DOHH2 (cell line): Measurements from ENCODE around the gene OXCT2.
"Not testable (repeated sequence)": the region's sequence is repeated elsewhere in the genome, so short reads cannot be mapped to it uniquely, and the experiment has no call there.

ENCODE experiments used
- H3F3A ChIP-seq: fragments of 200-600 bp; sonication (generic), shearing (Covaris generic); 2 replicates; pipeline ENCODE4 v1.6.0; 2016; ENCODE audit warnings: antibody characterized with exemption, mild to moderate bottlenecking; ENCODE audit not compliant: control insufficient read depth, insufficient read depth
- H3K27ac ChIP-seq: fragments of 200-600 bp; sonication (generic); 2 replicates; pipeline ENCODE4 v1.5.1; 2014; ENCODE audit warnings: low read depth, mild to moderate bottlenecking, low read length, moderate library complexity
- H3K27me3 ChIP-seq: fragments of 200-600 bp; sonication (generic); 2 replicates; pipeline ENCODE4 v1.6.1; 2014; ENCODE audit warnings: mild to moderate bottlenecking, low read length, mixed read lengths; ENCODE audit not compliant: control insufficient read depth
- H3K36me3 ChIP-seq: fragments of 200-600 bp; sonication (generic); 2 replicates; pipeline ENCODE4 v1.6.1; 2014; ENCODE audit warnings: mild to moderate bottlenecking, low read length, moderate library complexity, mixed read lengths; ENCODE audit not compliant: control insufficient read depth
- H3K4me1 ChIP-seq: fragments of 200-600 bp; sonication (generic); 2 replicates; pipeline ENCODE4 v1.6.1; 2014; ENCODE audit warnings: mild to moderate bottlenecking, low read length, mixed read lengths; ENCODE audit not compliant: control insufficient read depth
- H3K4me2 ChIP-seq: fragments of 200-600 bp; sonication (generic); 2 replicates; pipeline ENCODE4 v1.6.0; 2014; ENCODE audit warnings: mild to moderate bottlenecking, low read length, moderate library complexity
- H3K4me3 ChIP-seq: fragments of 200-600 bp; sonication (generic); 2 replicates; pipeline ENCODE4 v1.5.1; 2014; ENCODE audit warnings: mild to moderate bottlenecking, low read length, mixed read lengths
- H3K79me2 ChIP-seq: fragments of 200-600 bp; sonication (generic); 2 replicates; pipeline ENCODE4 v1.6.1; 2014; ENCODE audit warnings: mild to moderate bottlenecking, low read length, mixed read lengths; ENCODE audit not compliant: control insufficient read depth
- H3K9me2 ChIP-seq: fragments of 200-600 bp; sonication (generic); replicated peaks from 2 replicates; pipeline ENCODE4 v1.6.1; 2014; ENCODE audit warnings: mild to moderate bottlenecking, low read length, mixed read lengths; ENCODE audit not compliant: control insufficient read depth
- H3K9me3 ChIP-seq: fragments of 200-600 bp; sonication (generic); 2 replicates; pipeline ENCODE4 v1.6.1; 2014; ENCODE audit warnings: antibody characterized with exemption, low read length, mixed read lengths; ENCODE audit not compliant: control insufficient read depth, insufficient read depth
- H4K20me1 ChIP-seq: fragments of 200-600 bp; sonication (generic); 2 replicates; pipeline ENCODE4 v1.6.0; 2014; ENCODE audit warnings: low read depth, mild to moderate bottlenecking, antibody characterized with exemption, low read length, moderate library complexity; ENCODE audit not compliant: control insufficient read depth, insufficient read depth
- EZH2phosphoT487 ChIP-seq: fragments of 200-600 bp; sonication (generic); IDR thresholded peaks from 2 replicates; pipeline ENCODE4 v1.6.1; 2017; ENCODE audit warnings: borderline replicate concordance, mild to moderate bottlenecking, antibody characterized with exemption, low read length, moderate library complexity, mixed read lengths
- TF ChIP-seq, protein P1 (sequence below): fragments of 200-600 bp; sonication (generic); IDR thresholded peaks from one replicate; pipeline ENCODE4 v1.5.1; 2014; ENCODE audit warnings: antibody characterized with exemption, mild to moderate bottlenecking, low read depth, low read length; ENCODE audit not compliant: poor library complexity, severe bottlenecking

Gene OXCT2

DNA sequence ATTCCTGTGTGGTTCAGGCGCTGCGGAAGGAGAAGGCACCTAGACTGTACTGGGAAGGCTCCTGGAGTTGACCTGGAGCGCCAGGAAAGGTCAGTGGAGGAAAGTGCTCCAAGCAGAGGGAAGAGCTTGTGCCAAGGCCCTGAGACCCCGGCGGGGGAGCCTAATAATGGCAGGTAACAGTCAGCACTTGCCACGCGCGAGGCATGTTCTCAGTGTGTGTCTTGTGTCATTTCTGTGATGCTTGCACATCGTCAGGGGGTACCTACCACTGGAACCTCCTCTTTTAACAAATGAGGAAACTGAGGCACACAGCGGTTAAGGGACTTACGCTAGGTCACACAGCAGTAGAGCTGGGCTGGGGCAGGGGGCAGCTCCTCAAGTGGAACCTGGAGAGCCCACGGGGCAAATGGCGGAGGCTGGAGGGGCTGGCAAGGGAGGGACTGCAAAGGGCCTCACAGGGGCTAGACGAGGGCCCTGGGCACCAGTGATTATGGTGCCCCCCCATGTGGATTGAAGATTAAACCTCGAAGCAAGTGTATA, 18.5 kb upstream of the OXCT2 start:
- Histone ChIP-seq H3K36me3 (no peaks in the 10 kb centered on the region), H4K20me1 (no peaks in the 10 kb centered on the region), H3K4me3 (peak overlapping the region; percentile 67), H3F3A (0 out of 2 replicates have a peak, but pooled peaks cover 4% of the 10 kb centered on the region), H3K9me3 (no peaks in the 10 kb centered on the region), H3K4me2 (peak overlapping the region; percentile 69), H3K27me3 (no peaks in the 10 kb centered on the region; the same call in 1 of the 2 replicates), H3K9me2 (no peaks in the 10 kb centered on the region), H3K79me2 (no peaks in the 10 kb centered on the region), H3K4me1 (peaks cover 6% of the 10 kb centered on the region; the same call in 1 of the 2 replicates), H3K27ac (no peak overlapping the region)
- TF ChIP-seq EZH2phosphoT487 = no peak
- TF ChIP-seq, protein P1, sequence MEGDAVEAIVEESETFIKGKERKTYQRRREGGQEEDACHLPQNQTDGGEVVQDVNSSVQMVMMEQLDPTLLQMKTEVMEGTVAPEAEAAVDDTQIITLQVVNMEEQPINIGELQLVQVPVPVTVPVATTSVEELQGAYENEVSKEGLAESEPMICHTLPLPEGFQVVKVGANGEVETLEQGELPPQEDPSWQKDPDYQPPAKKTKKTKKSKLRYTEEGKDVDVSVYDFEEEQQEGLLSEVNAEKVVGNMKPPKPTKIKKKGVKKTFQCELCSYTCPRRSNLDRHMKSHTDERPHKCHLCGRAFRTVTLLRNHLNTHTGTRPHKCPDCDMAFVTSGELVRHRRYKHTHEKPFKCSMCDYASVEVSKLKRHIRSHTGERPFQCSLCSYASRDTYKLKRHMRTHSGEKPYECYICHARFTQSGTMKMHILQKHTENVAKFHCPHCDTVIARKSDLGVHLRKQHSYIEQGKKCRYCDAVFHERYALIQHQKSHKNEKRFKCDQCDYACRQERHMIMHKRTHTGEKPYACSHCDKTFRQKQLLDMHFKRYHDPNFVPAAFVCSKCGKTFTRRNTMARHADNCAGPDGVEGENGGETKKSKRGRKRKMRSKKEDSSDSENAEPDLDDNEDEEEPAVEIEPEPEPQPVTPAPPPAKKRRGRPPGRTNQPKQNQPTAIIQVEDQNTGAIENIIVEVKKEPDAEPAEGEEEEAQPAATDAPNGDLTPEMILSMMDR = no peak

DNA sequence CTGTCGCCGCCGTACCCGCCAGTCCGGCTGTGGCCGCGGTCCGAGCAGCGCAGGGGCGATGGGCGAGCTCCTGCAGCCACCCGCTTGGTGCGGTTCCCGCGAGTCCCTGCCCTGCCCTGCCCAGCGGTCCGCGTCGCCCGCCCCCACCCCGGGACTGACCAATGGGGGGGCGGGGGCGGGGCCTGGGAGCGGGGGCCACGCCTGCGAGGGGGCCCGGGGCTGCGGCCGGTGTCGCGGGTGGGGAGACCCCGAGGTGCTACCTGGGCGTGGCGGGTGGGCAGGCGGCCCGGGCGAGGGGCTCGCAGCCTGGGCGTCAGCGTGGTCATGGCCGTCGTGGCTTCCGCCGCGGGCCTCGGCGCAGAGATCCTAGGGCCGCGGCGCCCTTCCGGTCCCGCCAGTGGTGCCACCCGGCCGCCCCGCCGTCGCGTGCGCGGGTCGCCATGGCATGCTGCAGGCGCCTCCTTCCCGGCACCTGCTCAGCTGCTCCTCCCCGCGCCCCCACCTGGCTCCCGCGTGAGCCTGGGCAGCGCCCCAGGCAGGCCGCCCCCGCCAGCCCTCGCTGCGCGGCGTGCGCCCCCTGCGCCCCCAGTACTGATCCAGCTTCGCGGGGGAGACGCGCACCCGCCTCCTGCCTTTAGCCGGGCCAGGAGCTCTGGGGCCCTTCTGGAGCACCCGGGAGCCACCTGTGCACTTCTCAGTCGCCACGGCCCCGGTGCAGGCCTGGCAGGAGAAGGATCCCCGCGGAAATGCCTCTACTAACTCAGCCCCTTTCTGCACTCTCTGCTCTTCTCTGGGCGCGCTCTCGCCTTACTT, 17.8 kb upstream of the OXCT2 start, which contains the start of gene BMP8B:
BMP8B (minus strand) TSS at position 108 of the 813 bp plus-strand sequence. CDS start 380 bp downstream, outside the sequence.
- Histone ChIP-seq H3K4me3 (peak within 1 kb of the TSS; percentile 67), H4K20me1 (no peaks in the 10 kb centered on the region), H3F3A (0 out of 2 replicates have a peak, but pooled peaks cover 4% of the 10 kb centered on the region), H3K9me2 (no peaks in the 10 kb centered on the region), H3K9me3 (no peaks in the 10 kb centered on the region), H3K27me3 (no peaks in the 10 kb centered on the region; the same call in 1 of the 2 replicates), H3K79me2 (no peaks in the 10 kb centered on the region), H3K36me3 (no peaks in the 10 kb centered on the region), H3K27ac (no peak within 1 kb of the TSS), H3K4me2 (peak within 1 kb of the TSS; percentile 69), H3K4me1 (peaks cover 6% of the 10 kb centered on the region; the same call in 1 of the 2 replicates)
- TF ChIP-seq, protein P1 = peak; percentile 15
- TF ChIP-seq EZH2phosphoT487 = no peak

DNA sequence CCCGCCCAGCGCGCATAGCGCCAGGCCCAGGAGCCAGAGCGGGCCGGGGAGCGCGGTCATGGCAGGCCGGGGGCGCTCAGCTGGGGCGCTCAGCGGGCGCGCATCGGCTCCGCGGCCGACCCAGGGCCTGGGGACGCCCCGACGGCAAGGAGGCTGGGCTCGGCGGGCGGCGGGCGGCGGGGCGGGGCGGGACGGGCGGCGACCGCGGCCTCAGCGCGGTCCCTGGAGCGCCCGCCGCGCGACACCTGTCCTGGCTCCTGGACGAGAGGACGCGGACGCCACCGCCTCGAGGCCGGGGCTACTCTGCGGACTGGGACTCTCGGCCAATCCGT, 17.2 kb upstream of the OXCT2 start:
- Histone ChIP-seq H3K79me2 (no peaks in the 10 kb centered on the region), H3K9me2 (no peaks in the 10 kb centered on the region), H4K20me1 (no peaks in the 10 kb centered on the region), H3K27me3 (no peaks in the 10 kb centered on the region; the same call in 1 of the 2 replicates), H3K4me2 (peak overlapping the region; percentile 69), H3K36me3 (no peaks in the 10 kb centered on the region), H3K27ac (no peak overlapping the region), H3K4me1 (0 out of 2 replicates have a peak, but pooled peaks cover 6% of the 10 kb centered on the region), H3K4me3 (peak overlapping the region; percentile 67), H3K9me3 (no peaks in the 10 kb centered on the region), H3F3A (0 out of 2 replicates have a peak, but pooled peaks cover 4% of the 10 kb centered on the region)
- TF ChIP-seq, protein P1 = no peak
- TF ChIP-seq EZH2phosphoT487 = no peak

DNA sequence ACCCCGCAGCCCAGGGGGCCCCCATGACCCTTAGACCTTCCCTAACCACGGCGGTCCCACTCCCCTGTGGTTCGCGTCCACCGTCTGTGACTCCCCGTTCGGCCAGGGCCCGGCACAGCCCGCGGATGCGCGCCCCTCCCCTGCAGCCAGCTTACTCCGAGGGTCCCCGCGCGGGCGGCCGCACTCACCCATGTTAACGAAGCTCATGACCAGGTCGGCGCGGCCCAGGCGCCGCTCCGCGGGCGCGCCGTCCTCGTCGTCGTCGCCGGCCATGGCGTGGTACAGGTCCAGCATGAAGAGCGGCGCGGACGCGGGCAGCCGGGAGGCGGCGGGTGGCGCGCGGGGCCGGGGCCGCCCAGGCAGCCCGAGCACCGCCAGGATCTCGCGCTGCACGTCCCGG, 16.8 kb upstream of the OXCT2 start:
- H3K79me2 ChIP-seq, H4K20me1 ChIP-seq, H3F3A ChIP-seq, H3K9me3 ChIP-seq, H3K4me2 ChIP-seq, H3K27me3 ChIP-seq, H3K27ac ChIP-seq, H3K9me2 ChIP-seq, H3K4me3 ChIP-seq, H3K36me3 ChIP-seq, H3K4me1 ChIP-seq: not testable (repeated sequence)
